H1 (cell line): ENCODE measurements around the gene CATSPERD.

Experiments
- CBX5 ChIP-seq: fragments of 300-800, 300-1000 bp; sonication (generic); IDR thresholded peaks from 2 replicates; pipeline ENCODE4 v1.7.1; 2016; ENCODE audit warnings: antibody characterized with exemption, low read length, low read depth
- JUND ChIP-seq: IDR thresholded peaks from 2 replicates; pipeline ENCODE4 v1.6.1; 2011; ENCODE audit warnings: mild to moderate bottlenecking, improper control_type of control experiment, low read length
- SP2 ChIP-seq: IDR thresholded peaks from 2 replicates; pipeline ENCODE4 v1.6.1; 2012; ENCODE audit warnings: mild to moderate bottlenecking, low read length, inconsistent platforms
- TAF1 ChIP-seq: IDR thresholded peaks from 2 replicates; pipeline ENCODE4 v1.6.1; 2011; ENCODE audit warnings: mild to moderate bottlenecking, low read depth, low read length
- TF ChIP-seq, protein P1 (sequence below), 3 experiments: IDR thresholded peaks; 1 replicate in 2 of 3; 2 replicates in 1 of 3; pipeline versions ENCODE4 v1.5.1 to v1.6.1; 2011; ENCODE audit warnings: low read length in 3 of 3, mild to moderate bottlenecking in 3 of 3, inconsistent platforms in 2 of 3, low read depth in 1 of 3, moderate library complexity in 1 of 3; ENCODE audit not compliant: insufficient read depth in 1 of 3; ENCODE audit errors: control extremely low read depth in 1 of 3

DNA sequence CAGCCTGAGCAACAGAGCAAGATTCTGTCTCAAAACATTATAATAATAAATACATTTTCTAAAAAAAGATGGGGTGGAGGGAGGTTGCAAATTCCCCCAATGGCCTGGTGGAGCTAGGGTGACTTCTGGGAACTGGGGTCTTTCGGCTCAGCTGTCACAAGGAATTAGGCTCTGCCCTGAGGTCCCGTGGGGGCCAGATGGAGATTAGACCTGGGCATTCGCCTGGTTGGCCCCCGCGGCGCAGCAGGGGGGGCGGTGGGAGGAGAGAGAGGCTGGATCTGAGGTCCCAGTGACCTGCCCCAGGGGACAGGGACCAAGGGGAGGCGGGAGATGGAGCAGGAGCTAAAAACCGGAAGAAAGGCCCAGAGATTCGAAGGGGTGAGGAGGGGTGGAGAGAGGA, 104.3 kb downstream of the CATSPERD start:
- TF ChIP-seq, protein P1, sequence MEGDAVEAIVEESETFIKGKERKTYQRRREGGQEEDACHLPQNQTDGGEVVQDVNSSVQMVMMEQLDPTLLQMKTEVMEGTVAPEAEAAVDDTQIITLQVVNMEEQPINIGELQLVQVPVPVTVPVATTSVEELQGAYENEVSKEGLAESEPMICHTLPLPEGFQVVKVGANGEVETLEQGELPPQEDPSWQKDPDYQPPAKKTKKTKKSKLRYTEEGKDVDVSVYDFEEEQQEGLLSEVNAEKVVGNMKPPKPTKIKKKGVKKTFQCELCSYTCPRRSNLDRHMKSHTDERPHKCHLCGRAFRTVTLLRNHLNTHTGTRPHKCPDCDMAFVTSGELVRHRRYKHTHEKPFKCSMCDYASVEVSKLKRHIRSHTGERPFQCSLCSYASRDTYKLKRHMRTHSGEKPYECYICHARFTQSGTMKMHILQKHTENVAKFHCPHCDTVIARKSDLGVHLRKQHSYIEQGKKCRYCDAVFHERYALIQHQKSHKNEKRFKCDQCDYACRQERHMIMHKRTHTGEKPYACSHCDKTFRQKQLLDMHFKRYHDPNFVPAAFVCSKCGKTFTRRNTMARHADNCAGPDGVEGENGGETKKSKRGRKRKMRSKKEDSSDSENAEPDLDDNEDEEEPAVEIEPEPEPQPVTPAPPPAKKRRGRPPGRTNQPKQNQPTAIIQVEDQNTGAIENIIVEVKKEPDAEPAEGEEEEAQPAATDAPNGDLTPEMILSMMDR (IDR thresholded peaks at IDR 0.05; ENCODE audit: control extremely low read depth in 1 of 3, insufficient read depth in 1 of 3, low read depth in 1 of 3, low read length in 3 of 3) = no peak
- TF ChIP-seq CBX5 = no peak
- TF ChIP-seq TAF1 = no peak
- no peak for TF ChIP-seq JUND
- no peak for TF ChIP-seq SP2
